NCI-H446 (cell line): ENCODE results near the gene NFKB1.
A peak's percentile ranks its signal among the peaks of the same experiment; 100 is the strongest.

Source experiments
- DNase-seq, 2 experiments: peaks; one replicate each; lab custom pipeline; 2025; lab: John Stamatoyannopoulos, UW

Gene NFKB1

DNA sequence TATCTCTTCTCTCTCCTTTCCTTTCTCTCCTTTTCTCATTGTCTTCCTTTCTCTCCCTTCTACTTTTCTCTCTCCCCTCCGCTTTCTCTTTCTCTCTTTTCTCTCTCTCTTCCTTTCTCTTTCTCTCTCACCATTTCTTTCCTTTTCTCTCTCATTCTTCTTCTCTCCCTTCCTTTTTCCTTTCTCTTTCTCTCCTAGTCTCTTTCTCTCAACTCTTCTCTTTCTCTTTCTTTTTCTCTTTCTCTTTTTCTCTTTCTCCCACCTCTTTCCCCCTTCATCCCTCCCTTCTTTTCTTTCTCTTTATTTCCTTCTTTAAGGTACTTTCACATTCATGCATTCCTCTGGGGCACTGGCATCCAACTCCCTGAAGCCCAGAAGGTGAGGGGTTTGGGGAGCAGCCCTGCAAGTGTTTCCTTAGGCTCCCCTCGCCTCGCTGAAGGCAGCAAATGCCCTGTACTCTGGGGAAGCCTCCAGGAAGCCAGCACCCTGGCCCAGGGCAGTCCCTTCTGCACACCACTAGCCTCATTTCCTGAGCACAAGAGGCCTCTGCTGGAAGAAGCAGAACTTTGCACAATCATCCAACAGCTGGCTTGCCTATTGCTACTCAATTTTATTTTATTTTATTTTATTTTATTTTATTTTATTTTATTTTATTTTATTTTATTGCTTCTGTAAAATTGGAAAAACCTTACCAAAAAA, 124.2 kb downstream of the NFKB1 start:
- peak in 1 of 2 experiments; percentile 13 for DNase-seq

DNA sequence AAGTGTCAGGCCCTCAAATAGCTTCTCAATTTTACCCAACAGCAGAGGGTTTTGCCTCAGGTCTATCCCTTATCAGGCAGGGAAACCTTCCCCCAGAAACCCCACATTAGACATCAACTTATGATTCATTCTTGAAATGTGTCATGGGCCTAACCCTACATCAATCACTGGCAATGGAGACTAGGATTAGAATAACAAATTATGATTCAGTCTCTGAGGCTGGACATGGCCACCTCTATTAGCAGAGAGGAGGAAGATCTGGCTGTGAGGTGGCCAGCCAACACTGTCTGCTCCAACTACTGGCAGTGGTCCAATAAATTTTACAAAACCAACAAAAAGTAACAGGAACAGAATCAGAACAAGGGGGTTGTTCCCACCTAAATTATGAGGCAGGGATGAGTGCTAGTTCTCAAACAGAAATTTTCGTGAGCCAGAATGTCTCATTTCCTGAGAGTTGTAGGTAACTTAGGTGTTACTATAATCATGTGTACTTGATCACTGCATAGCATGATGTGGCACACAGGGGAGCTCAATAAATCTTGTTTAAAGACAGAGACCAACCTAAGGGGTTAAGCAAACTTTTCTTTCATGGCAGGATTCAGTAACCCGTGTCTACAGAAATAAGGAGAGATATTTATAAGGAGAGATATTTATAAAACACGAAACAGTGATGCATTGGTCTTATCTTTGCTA, 126.8 kb downstream of the NFKB1 start:
- no peak for DNase-seq

DNA sequence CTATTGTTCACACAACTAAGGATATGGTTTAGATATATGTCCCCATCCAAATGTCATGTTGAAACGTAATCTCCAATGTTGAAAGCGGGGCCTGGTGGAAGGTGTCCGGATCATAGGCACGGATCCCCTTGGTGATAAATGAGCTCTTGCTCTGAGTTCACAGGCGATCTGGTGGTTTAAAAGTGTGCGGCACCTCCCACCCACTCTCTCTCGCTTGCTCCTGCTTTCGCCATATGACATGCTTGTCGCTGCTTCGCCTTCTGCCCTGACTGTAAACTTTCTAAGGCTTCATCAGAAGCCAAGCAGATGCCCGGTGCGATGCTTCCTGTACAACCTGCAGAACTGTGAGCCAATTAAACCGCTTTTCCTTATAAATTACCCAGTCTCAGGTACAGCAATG, 128.5 kb downstream of the NFKB1 start:
- DNase-seq = no peak

DNA sequence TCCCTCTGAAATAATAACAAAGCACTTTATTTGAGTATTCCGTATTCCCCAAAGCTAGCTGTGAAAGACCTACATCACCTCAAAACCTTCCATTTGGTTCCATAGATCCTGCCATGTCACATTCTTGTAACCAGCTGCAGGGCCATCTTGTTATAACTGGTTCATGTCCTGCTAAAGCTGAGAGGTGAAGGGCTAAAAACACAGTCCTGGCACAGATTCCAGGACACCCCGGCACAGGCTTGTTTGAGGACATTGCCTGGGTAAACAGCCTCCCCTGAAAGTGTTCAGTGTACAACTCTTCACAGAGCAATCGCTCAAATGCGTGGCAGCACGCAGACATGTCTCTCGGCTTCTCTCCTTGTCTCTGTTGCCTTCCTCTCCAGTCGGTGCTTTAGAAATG, 130.5 kb downstream of the NFKB1 start:
- DNase-seq = no peak

DNA sequence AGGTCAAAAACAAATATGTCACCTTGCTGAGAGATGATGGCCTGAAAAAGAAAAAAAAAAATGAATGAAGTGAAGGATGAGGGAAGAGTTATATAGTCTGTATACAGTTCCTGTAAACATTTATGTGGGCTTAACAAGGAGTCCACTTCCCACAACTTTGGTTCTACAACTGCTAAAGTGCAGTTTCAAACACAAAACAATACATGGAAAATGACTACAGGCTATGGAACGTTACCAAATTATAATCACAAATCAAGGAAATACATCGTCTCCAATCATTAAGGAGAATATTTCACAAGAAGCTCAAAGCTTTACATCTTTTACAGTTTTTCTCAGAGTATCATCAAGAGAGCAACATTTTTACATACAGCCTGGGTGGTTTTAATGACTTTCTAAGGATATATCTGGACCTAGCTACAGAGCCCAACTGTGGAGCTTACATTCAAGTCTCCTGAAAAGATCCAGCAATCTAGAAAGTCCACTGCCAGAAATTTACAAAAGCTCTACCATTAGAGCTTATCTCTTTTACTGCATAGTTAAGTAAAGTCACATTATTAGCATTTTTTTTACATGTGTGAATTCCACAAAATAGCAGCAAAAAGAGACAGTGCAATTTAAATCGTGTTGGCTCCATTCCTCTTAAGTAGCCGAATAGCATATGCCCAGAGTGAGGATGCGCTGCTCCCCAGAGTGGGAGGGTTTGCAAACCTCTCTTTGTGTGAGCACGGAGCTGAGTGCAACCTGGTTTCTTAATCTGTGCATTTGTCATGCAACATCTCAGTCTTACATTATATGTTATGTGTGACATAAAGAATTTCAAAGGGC, 131.3 kb downstream of the NFKB1 start:
- no peak for DNase-seq

DNA sequence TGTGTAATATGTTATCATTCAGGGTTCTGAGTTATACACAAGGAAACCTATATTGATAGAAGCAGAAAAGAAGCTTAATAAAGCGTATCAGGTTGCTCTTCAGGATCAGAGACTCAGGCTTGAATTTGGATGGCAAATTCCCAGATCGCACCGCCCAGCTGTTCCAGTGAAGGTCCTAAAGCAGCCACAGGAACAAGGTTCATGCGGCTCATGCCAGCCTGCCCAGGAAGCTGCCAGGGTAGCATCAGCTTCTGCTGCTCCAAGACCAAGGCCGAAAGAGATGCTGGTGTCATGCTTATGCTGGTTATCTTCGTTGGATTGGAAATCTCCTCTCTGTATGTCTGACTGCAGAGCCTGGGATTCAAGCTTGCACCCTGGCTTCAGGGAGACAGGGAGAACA, 131.9 kb downstream of the NFKB1 start:
- DNase-seq = no peak

DNA sequence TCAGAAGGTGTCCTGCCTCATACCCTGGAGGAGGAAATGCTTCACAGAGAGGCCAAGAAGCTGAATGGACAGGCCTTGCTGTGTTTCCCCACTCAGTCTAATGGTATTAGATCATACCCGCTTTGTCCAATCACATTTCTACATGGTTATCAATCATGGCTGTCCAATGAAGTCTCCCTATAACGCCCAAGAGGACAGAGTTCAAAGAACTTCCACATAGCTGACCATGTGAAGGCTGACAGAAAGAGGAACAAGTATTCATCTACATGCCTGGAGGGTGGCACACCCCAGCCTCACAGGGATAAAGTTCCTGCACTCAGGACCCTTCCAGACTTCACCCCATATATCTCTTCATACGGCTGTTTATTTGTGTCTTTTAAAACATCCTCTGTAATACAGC, 136.2 kb downstream of the NFKB1 start:
- DNase-seq = no peak

DNA sequence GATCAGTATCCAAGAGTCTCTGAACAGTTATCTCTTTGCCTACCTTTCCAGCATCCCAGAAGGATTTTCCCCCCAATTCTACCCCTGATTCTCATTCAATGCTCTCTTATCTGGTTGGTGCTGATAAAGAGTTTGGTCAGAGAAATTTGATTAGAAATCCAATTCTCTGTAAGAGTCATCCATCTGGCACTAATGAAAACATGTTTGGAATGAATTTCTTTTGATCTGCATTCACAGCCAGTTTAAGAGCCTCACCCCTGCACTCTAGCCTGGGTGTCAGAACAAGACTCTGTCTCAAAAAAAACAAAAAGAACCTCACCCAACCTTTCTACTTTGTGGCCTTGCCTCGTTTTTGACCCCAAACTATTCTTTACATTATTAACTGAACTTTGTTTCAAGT, 137.5 kb downstream of the NFKB1 start:
- no peak for DNase-seq

DNA sequence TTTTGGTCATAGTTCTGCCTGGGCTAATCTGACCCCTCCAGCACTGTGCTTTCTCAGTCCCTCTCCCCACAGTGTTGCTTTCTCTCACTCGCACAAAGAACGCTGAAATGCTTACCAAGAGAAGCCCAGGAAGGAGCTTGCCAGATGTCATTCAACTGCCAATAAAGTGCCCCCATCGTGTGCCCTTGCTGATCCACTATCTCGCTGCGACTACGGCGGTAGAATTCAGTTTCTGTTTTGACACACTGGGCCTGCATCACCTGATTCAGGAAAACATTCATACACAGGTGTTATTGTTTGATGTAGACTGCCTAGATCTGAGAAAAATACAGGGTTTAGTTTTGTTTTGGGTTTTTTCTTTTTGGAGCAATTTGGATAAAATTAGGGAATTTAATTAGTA, 138.4 kb downstream of the NFKB1 start:
- no peak for DNase-seq

DNA sequence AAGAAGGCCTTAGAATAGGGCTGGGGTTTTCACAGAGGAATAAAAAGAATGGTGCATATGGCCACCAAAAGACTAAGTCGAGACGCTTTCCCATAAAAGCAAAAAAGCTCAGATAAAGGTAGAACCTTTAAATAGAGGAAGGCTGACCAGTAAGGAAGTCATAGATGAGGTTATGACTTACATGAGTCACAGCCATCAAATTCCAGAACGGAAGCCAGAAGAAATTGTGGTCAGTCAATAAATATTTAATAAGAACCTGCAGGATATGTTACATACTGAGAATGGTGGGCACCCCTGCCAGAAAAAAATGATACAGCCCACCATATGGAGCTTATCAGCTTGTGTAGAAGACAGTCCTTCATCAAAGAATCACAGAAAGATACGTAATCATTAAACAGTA, 139.5 kb downstream of the NFKB1 start:
- no peak for DNase-seq

DNA sequence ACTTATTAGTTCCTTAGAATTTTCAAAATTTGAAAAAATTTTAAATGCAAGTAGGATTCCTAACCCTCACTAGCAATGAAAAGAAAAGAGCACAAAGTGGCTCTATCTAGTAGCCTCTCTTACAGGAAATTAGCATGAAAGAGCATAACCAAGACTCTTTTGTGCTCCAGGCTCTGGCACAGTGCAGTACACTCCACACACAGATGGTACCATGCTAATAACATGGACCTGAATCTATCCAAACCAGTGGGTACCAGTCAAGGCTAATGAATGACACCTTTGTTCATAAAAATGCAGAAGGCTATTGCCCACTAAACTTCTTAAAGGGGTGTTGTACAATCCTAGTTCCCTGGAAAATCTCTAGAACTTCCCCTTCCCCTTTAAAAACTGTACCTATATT, 140.6 kb downstream of the NFKB1 start:
- no peak for DNase-seq

DNA sequence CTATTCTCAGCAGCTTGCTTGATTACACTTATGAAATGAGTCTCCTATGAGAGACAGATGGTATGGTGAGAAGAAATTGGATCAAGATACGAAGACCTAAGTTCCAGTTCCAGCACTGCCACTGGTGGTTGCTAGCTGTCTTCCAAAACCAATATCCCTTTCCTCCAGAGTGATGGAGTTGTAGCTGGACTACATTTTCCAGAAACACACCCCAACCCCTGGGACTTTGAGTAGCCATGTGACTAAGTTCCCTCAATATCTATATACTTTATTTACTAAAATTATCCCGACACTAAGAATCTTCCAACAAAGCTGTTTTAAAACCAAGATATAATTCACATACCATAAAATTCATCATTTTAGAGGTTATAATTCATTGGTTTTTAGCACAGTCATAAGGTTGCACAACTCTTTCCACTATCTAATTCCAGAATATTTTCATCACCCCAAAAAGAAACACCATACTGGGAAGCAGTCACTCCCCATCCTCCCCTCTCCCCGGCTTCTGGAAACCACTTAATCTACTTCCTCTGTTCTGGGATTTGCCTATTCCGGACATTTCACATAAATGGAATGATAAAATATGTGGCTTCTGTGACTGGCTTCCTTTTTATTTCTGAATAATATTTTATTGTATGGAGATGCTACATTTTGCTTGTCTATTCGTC, 141.6 kb downstream of the NFKB1 start:
- no peak for DNase-seq

DNA sequence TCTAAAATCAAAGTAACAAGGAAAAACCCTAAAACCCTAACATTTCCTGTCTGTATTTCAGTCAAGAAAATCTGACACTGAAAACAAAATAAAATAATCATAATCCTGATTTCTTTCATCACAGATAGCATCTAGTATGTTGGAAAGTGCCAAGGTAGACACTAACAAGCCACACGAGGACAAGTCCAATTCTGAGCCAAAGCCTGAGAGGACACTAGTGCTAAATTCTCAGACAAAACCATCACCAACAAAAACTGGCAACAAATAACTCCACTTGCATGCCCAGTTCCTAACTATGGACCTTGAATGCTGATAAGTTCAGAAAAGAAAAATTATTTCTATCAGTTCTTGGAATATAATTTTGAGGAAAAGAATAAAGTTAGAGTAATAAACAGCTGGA, 146.0 kb downstream of the NFKB1 start:
- DNase-seq = no peak

DNA sequence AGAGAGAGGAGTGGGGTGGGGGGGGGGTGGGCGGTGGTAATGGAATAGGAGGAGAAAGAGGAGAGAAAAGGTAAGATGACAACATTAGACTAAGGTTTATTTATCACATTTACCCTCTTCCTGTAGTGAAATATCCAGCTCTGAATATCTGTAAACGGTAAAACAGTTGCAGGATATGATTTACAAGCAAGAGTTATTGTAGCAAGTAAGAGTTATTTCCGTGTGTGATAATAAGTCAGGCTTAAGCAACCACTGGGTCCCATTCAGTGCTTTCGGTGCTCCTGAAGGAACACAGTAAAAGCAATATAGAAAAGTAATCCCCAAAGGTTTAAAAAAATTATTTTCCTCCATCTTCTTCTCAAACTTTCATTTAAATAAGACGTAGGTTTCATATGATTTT, 156.0 kb downstream of the NFKB1 start:
- DNase-seq = no peak

DNA sequence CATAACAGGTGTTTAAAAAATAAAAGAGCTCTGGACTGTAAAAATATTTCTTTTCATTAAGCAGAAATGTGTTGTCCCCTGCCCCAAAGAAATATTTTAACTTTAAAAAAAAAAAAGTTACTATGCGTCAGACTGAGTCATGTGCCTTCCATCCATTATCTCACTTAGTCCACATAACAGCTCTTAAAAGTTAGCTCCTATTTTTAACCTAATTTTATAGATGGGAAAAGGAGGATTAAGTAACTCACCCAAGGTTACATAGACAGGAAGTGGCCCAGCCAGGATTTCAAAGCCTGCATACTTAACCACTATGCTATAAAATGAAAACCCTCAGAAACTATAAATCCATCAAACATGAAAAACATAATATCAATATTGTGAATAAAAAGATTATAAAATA, 161.9 kb downstream of the NFKB1 start:
- DNase-seq = no peak

DNA sequence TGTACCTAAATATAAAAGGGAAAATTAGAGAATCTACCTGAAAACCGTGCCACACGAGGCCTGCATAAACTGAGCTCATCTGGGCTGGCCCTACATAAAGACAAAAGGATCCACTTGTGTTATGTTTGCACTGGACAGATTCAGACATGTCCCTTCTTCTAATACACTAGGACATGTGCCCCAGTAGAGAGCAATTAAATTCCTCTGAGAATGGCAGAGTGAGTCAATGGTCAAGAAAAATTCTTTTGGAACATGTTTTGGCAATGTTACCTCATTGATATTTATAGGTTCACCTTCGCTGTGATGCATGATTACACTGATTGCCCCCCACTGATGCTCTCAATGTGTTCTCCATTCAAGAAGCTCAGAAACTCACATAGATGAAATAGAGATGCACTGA, 164.4 kb downstream of the NFKB1 start:
- no peak for DNase-seq
